Calu3 (cell line): ENCODE results near the gene MISP3. TPM values are rescaled to one million over a fixed set of nuclear protein-coding genes. Genes with fewer than 3 reads are reported as not detected.

Experiments used
- BruUV-seq: library from RNA; stranded (reverse); fragments of 400-500 nt; replicated peaks from 2 replicates; lab custom pipeline; 2021; lab: Mats Ljungman, UMichigan
- CTCF ChIA-PET: fragments of 300-600 bp; sonication (Branson Sonifier 250); formaldehyde crosslinking; loops from one replicate; lab custom pipeline; 2022; ENCODE audit warnings: antibody characterized with exemption; lab: Charles Lee
- DNase-seq: peaks from one replicate; pipeline ENCODE4 v3.0.0; 2022
- H3K27ac Mint-ChIP-seq: one replicate; pipeline ENCODE4 v1.8.0; 2022; ENCODE audit warnings: mixed read lengths; ENCODE audit not compliant: unreplicated experiment
- H3K27me3 Mint-ChIP-seq: one replicate; pipeline ENCODE4 v1.8.0; 2022; ENCODE audit warnings: mixed read lengths; ENCODE audit not compliant: unreplicated experiment
- H3K36me3 Mint-ChIP-seq: one replicate; pipeline ENCODE4 v1.8.0; 2022; ENCODE audit warnings: mild to moderate bottlenecking, moderate library complexity, mixed read lengths; ENCODE audit not compliant: insufficient read depth, unreplicated experiment
- H3K4me1 Mint-ChIP-seq: one replicate; pipeline ENCODE4 v1.8.0; 2022; ENCODE audit warnings: mild to moderate bottlenecking, low read depth, mixed read lengths; ENCODE audit not compliant: unreplicated experiment
- H3K4me3 Mint-ChIP-seq: one replicate; pipeline ENCODE4 v1.8.0; 2022; ENCODE audit warnings: mild to moderate bottlenecking, low read depth, moderate library complexity, mixed read lengths; ENCODE audit not compliant: unreplicated experiment
- H3K9me3 Mint-ChIP-seq: one replicate; pipeline ENCODE4 v1.8.0; 2022; ENCODE audit warnings: low read depth, mixed read lengths; ENCODE audit not compliant: unreplicated experiment
- intact Hi-C: fragments of 100-400 bp; cut with micrococcal nuclease; formaldehyde crosslinking; loops from one replicate; pipeline ENCODE4 v1.10.0; 2022; ENCODE audit not compliant: unreplicated experiment
- total RNA-seq: library from RNA; stranded (reverse); gene quantifications from 2 replicates; pipeline ENCODE4 v1.2.3, GENCODE V29; 2022
- TF ChIP-seq, protein P1 (sequence below): fragments of 200-600 bp; IDR thresholded peaks from one replicate; pipeline ENCODE4 v1.8.0; 2022; ENCODE audit warnings: antibody characterized with exemption; ENCODE audit not compliant: unreplicated experiment

The MISP3 gene
- total RNA-seq, 1 experiment from 2014 or later, result 4.2 TPM

DNA sequence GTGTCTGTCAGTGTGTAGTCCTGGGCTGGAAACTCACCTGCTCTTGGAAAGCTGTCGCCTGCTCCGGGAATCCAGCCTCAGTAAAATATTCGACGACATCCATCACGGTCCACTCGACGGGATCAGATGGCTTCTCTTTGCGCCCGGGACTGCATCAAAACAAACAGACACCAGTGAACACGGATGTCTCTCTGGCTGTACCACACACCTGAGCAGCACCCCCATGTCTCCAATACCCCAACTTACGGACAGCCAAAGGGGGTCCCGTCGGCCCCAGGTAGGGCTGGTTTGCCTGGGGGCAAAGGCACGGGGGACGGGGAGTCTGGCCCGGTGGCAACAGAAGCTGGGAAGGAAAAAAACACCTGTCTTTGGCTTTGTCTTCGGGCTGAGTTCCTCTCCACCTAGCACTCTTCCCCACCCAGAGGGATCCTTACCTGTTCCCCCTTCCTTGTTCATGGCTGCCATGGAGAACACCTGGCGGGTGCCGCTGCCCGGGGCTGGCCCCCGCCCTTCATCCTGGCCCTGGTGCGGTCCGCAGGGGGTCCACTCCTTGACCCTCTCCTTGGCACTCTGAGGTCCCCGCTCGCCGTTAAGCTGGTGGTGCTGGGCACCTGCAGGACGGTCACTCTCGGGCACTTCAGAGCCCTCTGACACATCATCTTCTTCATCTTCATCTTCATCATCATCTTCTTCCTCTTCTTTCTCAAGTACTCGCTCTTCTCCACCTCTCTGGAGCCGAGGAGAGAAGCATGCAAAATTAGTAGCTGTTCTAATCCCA, 16.2 kb downstream of the MISP3 start:
- H3K27me3 Mint-ChIP-seq, result no peaks in the 10 kb centered on the region
- peak overlapping the region; percentile 45 for H3K27ac Mint-ChIP-seq
- CTCF ChIA-PET, result no interaction called here
- TF ChIP-seq, protein P1, sequence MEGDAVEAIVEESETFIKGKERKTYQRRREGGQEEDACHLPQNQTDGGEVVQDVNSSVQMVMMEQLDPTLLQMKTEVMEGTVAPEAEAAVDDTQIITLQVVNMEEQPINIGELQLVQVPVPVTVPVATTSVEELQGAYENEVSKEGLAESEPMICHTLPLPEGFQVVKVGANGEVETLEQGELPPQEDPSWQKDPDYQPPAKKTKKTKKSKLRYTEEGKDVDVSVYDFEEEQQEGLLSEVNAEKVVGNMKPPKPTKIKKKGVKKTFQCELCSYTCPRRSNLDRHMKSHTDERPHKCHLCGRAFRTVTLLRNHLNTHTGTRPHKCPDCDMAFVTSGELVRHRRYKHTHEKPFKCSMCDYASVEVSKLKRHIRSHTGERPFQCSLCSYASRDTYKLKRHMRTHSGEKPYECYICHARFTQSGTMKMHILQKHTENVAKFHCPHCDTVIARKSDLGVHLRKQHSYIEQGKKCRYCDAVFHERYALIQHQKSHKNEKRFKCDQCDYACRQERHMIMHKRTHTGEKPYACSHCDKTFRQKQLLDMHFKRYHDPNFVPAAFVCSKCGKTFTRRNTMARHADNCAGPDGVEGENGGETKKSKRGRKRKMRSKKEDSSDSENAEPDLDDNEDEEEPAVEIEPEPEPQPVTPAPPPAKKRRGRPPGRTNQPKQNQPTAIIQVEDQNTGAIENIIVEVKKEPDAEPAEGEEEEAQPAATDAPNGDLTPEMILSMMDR, result no peak
- H3K4me3 Mint-ChIP-seq, result peak overlapping the region; percentile 61
- no TSS peak for BruUV-seq
- no peak for DNase-seq
- peaks cover 8% of the 10 kb centered on the region for H3K4me1 Mint-ChIP-seq
- peaks cover 39% of the 10 kb centered on the region for H3K36me3 Mint-ChIP-seq
- intact Hi-C loops, result no loop called here
- H3K9me3 Mint-ChIP-seq, result no peaks in the 10 kb centered on the region

DNA sequence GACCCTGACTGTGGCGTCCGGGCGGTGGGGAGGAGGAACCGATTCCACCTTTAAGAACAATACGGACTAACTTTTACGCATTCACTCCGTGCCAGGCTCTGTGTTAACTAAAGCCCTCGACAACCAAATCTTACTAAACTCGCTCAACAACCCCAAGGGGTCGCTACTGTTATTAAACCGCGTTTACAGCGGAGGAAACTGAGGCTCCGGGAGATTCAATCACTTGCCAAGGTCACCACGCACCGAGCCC, 16.8 kb downstream of the MISP3 start:
- DNase-seq, result no peak
- no peaks in the 10 kb centered on the region for H3K27me3 Mint-ChIP-seq
- H3K9me3 Mint-ChIP-seq, result no peaks in the 10 kb centered on the region
- peaks cover 8% of the 10 kb centered on the region for H3K4me1 Mint-ChIP-seq
- BruUV-seq, result no TSS peak
- H3K36me3 Mint-ChIP-seq, result peaks cover 39% of the 10 kb centered on the region
- intact Hi-C loops, result no loop called here
- peak overlapping the region; percentile 45 for H3K27ac Mint-ChIP-seq
- TF ChIP-seq, protein P1, result no peak
- CTCF ChIA-PET, result no interaction called here
- H3K4me3 Mint-ChIP-seq, result peak overlapping the region; percentile 61

GRCh38 chr19:14089662-14090508, 17.3 kb downstream of the MISP3 start:
- intact Hi-C loops, result no loop called here
- no peaks in the 10 kb centered on the region for H3K9me3 Mint-ChIP-seq
- H3K27ac Mint-ChIP-seq, result no peak overlapping the region
- H3K4me1 Mint-ChIP-seq, result peaks cover 8% of the 10 kb centered on the region
- no peaks in the 10 kb centered on the region for H3K27me3 Mint-ChIP-seq
- TF ChIP-seq, protein P1, result no peak
- DNase-seq, result peak; percentile 48
- peaks cover 38% of the 10 kb centered on the region for H3K36me3 Mint-ChIP-seq
- CTCF ChIA-PET, result no interaction called here
- BruUV-seq, result no TSS peak
- H3K4me3 Mint-ChIP-seq, result peak overlapping the region; percentile 61

DNA sequence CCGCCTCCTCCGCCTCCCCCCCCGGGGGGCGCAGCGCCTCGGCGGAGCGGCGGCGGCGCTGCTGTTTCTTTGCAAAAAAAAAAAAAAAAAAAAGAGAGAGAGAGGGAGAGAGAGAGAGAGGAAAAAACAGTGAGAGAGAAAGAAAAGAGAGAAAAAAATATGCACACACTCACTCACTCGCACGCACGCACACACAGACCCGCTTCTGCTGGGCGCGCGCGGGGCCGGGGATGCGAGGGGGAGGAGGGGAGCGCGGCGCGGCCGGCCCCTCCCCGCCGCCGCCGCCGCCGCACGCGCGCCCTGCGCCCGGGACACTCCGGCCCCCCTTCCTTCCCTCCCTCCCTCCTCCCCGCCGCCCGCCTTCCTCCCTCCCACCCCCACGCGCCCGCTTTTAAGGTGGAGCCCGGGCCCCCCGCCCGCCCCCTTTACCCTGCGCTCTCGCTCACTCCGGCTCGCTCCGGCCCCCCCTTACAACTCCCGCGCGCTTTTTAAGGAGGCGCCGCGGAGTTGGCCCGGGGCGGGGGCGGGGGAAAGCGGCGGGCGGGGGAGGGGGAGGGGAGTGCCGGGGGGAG, 18.0 kb downstream of the MISP3 start, which contains the start of gene SAMD1:
TSS of gene SAMD1 (minus strand) at position 243 of the 572 bp plus-strand sequence.
- CTCF ChIA-PET, result no interaction called here
- Mint-ChIP-seq H3K27ac (peak within 1 kb of the TSS; percentile 67), H3K9me3 (no peaks in the 10 kb centered on the region), H3K4me3 (peak within 1 kb of the TSS; percentile 61), H3K27me3 (no peaks in the 10 kb centered on the region), H3K4me1 (peaks cover 8% of the 10 kb centered on the region), H3K36me3 (peaks cover 34% of the 10 kb centered on the region)
- no peak for DNase-seq
- intact Hi-C loops, result no loop called here
- no TSS peak for BruUV-seq
- TF ChIP-seq, protein P1, result no peak
